DOHH2 (cell line): ENCODE data around the gene ZNF324.
"Not testable (repeated sequence)": the region's sequence is repeated elsewhere in the genome, so short reads cannot be mapped to it uniquely, and the experiment has no call there.

Experiments
- EZH2phosphoT487 ChIP-seq: fragments of 200-600 bp; sonication (generic); IDR thresholded peaks from 2 replicates; pipeline ENCODE4 v1.6.1; 2017; ENCODE audit warnings: borderline replicate concordance, mild to moderate bottlenecking, antibody characterized with exemption, low read length, moderate library complexity, mixed read lengths
- TF ChIP-seq, protein P1 (sequence below): fragments of 200-600 bp; sonication (generic); IDR thresholded peaks from one replicate; pipeline ENCODE4 v1.5.1; 2014; ENCODE audit warnings: antibody characterized with exemption, mild to moderate bottlenecking, low read depth, low read length; ENCODE audit not compliant: poor library complexity, severe bottlenecking

DNA sequence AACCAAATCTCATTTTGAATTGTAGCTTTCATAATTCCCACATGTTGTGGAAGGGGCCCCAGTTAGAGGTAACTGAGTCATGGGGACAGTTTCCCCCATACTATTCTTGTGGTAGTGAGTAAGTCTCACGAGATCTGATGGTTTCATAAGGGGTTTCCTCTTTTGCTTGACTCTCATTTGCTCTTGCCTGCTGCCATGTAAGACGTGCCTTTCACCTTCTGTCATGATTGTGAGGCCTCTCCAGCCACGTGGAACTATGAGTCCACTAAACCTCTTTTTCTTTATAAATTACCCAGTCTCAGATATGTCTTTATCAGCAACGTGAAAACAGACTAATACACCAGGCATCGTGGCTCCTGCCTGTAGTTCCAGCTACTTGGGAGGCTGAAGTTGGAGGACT is 16.9 kb upstream of the ZNF324 start:
- TF ChIP-seq, protein P1, sequence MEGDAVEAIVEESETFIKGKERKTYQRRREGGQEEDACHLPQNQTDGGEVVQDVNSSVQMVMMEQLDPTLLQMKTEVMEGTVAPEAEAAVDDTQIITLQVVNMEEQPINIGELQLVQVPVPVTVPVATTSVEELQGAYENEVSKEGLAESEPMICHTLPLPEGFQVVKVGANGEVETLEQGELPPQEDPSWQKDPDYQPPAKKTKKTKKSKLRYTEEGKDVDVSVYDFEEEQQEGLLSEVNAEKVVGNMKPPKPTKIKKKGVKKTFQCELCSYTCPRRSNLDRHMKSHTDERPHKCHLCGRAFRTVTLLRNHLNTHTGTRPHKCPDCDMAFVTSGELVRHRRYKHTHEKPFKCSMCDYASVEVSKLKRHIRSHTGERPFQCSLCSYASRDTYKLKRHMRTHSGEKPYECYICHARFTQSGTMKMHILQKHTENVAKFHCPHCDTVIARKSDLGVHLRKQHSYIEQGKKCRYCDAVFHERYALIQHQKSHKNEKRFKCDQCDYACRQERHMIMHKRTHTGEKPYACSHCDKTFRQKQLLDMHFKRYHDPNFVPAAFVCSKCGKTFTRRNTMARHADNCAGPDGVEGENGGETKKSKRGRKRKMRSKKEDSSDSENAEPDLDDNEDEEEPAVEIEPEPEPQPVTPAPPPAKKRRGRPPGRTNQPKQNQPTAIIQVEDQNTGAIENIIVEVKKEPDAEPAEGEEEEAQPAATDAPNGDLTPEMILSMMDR, result not testable (repeated sequence)
- not testable (repeated sequence) for TF ChIP-seq EZH2phosphoT487
